RWPE1 (cell line): ENCODE data around the gene DBNDD2.
A peak's percentile ranks its signal among the peaks of the same experiment; 100 is the strongest.

ENCODE experiments used
- CTCF ChIA-PET: fragments of 350-600 bp; sonication (Branson Sonifier 250); formaldehyde crosslinking; extraction: SDS; loops from one replicate; lab custom pipeline; 2021; lab: Yijun Ruan, JAX
- POLR2A ChIA-PET: fragments of 400-600 bp; formaldehyde crosslinking; extraction: SDS; loops from one replicate; lab custom pipeline; 2020; ENCODE audit warnings: antibody characterized with exemption; ENCODE audit not compliant: low non-redundant PET; lab: Yijun Ruan, JAX
- DNase-seq: peaks from one replicate; pipeline ENCODE4 v3.0.0; 2012; ENCODE audit warnings: low spot score
- H3K27ac ChIP-seq: fragments of 450-650 bp; 2 replicates; pipeline ENCODE4 v1.5.1; 2017
- TF ChIP-seq, protein P1 (sequence below): fragments of 450-650 bp; conservative IDR thresholded peaks from 2 replicates; pipeline ENCODE4 v1.5.1; 2017; ENCODE audit warnings: low read depth, mild to moderate bottlenecking

Gene DBNDD2

GRCh38 chr20:45415822-45416637 is 7.9 kb downstream of the DBNDD2 start, which contains the start of gene PIGT:
Gene PIGT (plus strand): TSS chr20:45416141. CDS start chr20:45416157, 16 bp downstream.
- peak; percentile 94 for DNase-seq
- peak within 1 kb of the TSS; percentile 68 for H3K27ac ChIP-seq
- CTCF ChIA-PET: interaction anchor here (0.6 to 1.3 kb wide), 9 partner anchors 11 to 355 kb away, joined by 3 to 6 read pairs (median 4); no protein-coding TSS in a partner anchor
- TF ChIP-seq, protein P1, sequence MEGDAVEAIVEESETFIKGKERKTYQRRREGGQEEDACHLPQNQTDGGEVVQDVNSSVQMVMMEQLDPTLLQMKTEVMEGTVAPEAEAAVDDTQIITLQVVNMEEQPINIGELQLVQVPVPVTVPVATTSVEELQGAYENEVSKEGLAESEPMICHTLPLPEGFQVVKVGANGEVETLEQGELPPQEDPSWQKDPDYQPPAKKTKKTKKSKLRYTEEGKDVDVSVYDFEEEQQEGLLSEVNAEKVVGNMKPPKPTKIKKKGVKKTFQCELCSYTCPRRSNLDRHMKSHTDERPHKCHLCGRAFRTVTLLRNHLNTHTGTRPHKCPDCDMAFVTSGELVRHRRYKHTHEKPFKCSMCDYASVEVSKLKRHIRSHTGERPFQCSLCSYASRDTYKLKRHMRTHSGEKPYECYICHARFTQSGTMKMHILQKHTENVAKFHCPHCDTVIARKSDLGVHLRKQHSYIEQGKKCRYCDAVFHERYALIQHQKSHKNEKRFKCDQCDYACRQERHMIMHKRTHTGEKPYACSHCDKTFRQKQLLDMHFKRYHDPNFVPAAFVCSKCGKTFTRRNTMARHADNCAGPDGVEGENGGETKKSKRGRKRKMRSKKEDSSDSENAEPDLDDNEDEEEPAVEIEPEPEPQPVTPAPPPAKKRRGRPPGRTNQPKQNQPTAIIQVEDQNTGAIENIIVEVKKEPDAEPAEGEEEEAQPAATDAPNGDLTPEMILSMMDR: no peak
- POLR2A ChIA-PET: interaction anchor here (0.6 to 1.3 kb wide), 4 partner anchors 9 to 69 kb away, joined by 3 to 9 read pairs (median 4); no protein-coding TSS in a partner anchor

- no peak for DNase-seq
- H3K27ac ChIP-seq: no peak overlapping the region
- POLR2A ChIA-PET: interaction anchor here (1.3 kb wide), 1 partner anchor 9 kb away, joined by 3 read pairs; no protein-coding TSS in a partner anchor
- CTCF ChIA-PET: interaction anchor here (0.6 to 1.2 kb wide), 3 partner anchors 20 to 354 kb away, joined by 3 to 4 read pairs (median 3); no protein-coding TSS in a partner anchor
- TF ChIP-seq, protein P1: no peak
These were observed 8.8 kb downstream of the DBNDD2 start for GRCh38 chr20:45416917-45417316.

DNA sequence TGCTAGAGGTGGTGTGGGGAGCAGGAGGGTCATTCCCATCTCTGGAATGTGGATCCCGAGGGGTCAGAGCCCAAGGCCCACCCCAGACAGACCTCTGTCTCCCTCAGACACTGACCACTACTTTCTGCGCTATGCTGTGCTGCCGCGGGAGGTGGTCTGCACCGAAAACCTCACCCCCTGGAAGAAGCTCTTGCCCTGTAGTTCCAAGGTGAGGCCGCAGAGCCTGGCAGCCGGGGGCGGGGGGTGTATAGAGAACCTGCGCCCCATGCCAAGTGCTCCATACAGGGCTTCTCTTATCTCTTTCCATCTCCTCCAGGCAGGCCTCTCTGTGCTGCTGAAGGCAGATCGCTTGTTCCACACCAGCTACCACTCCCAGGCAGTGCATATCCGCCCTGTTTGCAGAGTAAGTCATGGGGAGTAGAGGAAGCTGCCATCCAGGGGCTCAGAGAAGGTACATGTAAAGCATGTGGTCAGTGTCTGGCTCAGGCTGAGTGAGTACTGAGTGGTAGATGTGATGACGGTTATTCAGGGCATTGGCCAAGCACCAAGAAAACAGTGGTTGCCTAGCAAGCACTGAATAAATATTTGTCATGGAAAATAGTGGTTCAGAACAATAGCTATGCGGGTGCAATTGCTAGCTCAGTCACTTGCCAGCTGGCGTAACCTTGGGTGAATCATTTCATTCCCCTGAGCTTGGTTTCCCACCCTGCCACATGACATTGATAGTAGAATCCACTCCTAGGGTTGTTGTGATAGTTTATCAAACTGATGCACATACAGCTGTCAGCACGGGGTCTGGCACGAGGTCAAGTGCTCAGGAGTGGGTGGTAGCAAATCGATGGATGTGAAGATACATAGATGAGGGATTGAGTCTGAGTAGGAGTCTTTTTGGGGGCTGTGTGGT is 11.4 kb downstream of the DBNDD2 start:
- TF ChIP-seq, protein P1: no peak
- POLR2A ChIA-PET: interaction anchor here (0.5 to 1.2 kb wide), 3 partner anchors 13 to 100 kb away, joined by 3 read pairs; no protein-coding TSS in a partner anchor
- CTCF ChIA-PET: interaction anchor here (0.5 to 2.7 kb wide), 7 partner anchors 9 to 1383 kb away, joined by 3 to 12 read pairs (median 7); partner anchors contain the start of gene SYS1
- H3K27ac ChIP-seq: peak overlapping the region; percentile 90
- DNase-seq: peak; percentile 88

DNA sequence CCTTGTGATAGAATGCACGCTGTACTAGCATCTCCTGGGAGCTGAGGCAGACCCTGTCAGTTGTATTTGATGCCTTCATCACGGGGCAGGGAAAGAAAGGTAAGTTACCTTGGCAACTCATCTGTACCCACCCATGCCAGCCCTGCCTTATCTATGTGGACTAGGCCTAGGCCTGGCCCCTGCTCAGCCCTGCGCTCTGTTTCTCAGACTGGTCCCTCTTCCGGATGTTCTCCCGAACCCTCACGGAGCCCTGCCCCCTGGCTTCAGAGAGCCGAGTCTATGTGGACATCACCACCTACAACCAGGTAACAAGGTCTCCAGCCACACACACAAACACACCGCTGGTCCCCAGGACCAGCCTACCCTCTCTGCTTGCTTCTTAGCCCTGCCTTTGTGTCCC is 12.0 kb downstream of the DBNDD2 start:
- DNase-seq: no peak
- TF ChIP-seq, protein P1: no peak
- POLR2A ChIA-PET: interaction anchor here (0.5 to 0.6 kb wide), 2 partner anchors 78 to 101 kb away, joined by 3 read pairs; no protein-coding TSS in a partner anchor
- H3K27ac ChIP-seq: peak overlapping the region; percentile 90
- CTCF ChIA-PET: interaction anchor here (0.5 to 2.7 kb wide), 7 partner anchors 39 to 1383 kb away, joined by 3 to 12 read pairs (median 4); partner anchors contain the start of gene SYS1

DNA sequence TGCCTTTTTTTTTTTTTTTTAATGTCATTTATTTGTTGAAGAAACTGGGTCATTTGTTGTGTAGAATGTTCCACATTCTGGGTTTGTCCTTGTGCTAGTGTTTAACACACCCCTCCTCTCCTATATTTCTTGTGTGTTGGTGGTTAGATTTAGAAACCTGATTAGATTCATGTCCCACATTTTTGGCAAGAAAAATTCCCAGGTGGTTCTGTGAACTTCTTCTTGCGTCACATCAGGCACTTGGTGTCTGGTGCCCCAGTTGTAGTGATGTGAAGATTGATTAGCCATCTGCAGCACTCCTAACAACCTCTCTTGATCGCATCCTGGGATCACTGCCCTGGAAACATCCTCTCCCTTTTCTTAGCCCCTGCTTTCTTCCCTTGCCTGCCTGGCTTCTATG is 15.6 kb downstream of the DBNDD2 start:
- CTCF ChIA-PET: interaction anchor here (0.9 kb wide), 1 partner anchor 13 kb away, joined by 3 read pairs; no protein-coding TSS in a partner anchor
- TF ChIP-seq, protein P1: no peak
- peak overlapping the region; percentile 8 for H3K27ac ChIP-seq
- no peak for DNase-seq
- POLR2A ChIA-PET: no interaction called here
